Pancreas (tissue), 10 donors: ENCODE results near the gene PTPN14. TPM values are rescaled to one million over a fixed set of nuclear protein-coding genes. Genes with fewer than 3 reads are reported as not detected.

Experiments used
- ATAC-seq, 4 donors: fragments of 200-7000 bp; cut with Tn5 transposase; one replicate each; pipeline versions ENCODE4 v1.8.0 to v1.9.1; 2020; ENCODE audit warnings: mild to moderate bottlenecking in 4 of 4, moderate library complexity in 4 of 4
- DNase-seq, 6 donors: peaks; one replicate each; pipeline ENCODE4 v3.0.0-alpha.2; 2020
- FAIRE-seq: peaks from 2 replicates; lab custom pipeline; 2012; peaks lifted over from hg19 to GRCh38; lab: Jason Lieb, UNC
- H3K27ac ChIP-seq, 4 donors: fragments of 200-600 bp; sonication (generic); 1 replicate in 3 of 4; 2 replicates in 1 of 4; pipeline versions ENCODE4 v1.5.0 to v1.8.0; 2020
- H3K27me3 ChIP-seq, 4 donors: fragments of 200-600 bp; one replicate each; pipeline ENCODE4 v1.8.0; 2021
- H3K36me3 ChIP-seq, 3 donors: fragments of 200-600 bp; sonication (generic) in 1 of 3; one replicate each; pipeline versions ENCODE4 v1.5.0 to v1.8.0; 2020 to 2021
- H3K4me1 ChIP-seq, 3 donors: fragments of 200-600 bp; one replicate each; pipeline ENCODE4 v1.8.0; 2021
- H3K4me3 ChIP-seq, 4 donors: fragments of 200-600 bp; sonication (generic) in 2 of 4; one replicate each; pipeline versions ENCODE4 v1.5.0 to v1.8.0; 2020 to 2021
- H3K9me3 ChIP-seq, 4 donors: fragments of 200-600 bp; one replicate each; pipeline ENCODE4 v1.8.0; 2021
- CTCF ChIP-seq, 4 donors: fragments of 200-600 bp; sonication (generic) in 3 of 4; IDR thresholded peaks; one replicate each; pipeline versions ENCODE4 v1.5.0 to v1.8.0; 2021; ENCODE audit warnings: antibody characterized with exemption in 4 of 4
- WGBS, 2 donors: extraction: QIAGEN DNeasy Blood & Tissue Kit; methylation state at CpG; one replicate each; pipeline ENCODE4 v1.1.7; 2013; 5-methylcytosine and 5-hydroxymethylcytosine counted together
- intact Hi-C, 3 donors: fragments of 100-400 bp; cut with DNase I; formaldehyde crosslinking; loops; one replicate each; pipeline versions ENCODE4 v1.11.1 to v1.14.2; 2022
- polyA plus RNA-seq, 2 donors: library from polyadenylated mRNA; stranded (reverse); fragments of 200-250 nt; gene quantifications; one replicate each; pipeline ENCODE4 v1.2.3, GENCODE V29; 2013
- total RNA-seq, 6 donors: library from RNA; stranded (reverse); fragmentation: NEBNext Ultra II Directional in 4 of 6; extraction: Animal tissue kit (Norgen Biotek cat#: 25700) in 4 of 6; gene quantifications; one replicate each; pipeline versions ENCODE4 v1.2.1 to v1.2.4, GENCODE V29; 2021 to 2023
- donor health status: healthy with polysubstance abuse.
- donor health status: DM: no; HTN: no; CAD: no; lungs with moderate emphysema.
- donor health status: DM: no; HTN: no; CAD: no.
- donor health status: control.
- donor health status: control.
- donor health status: Bipolar disorder and iron deficiency.
- donor health status: DM: yes; HTN: yes; CAD: no.
- donor health status: DM: no; HTN: no; CAD: no.
- donor health status: DM: no; HTN: no; CAD: no.
- donor health status: DM: yes; HTN: yes; CAD: no.

Gene PTPN14
- total and polyA plus RNA-seq, 8 donors: 1.9 to 17.5 (median 11.5) TPM

DNA sequence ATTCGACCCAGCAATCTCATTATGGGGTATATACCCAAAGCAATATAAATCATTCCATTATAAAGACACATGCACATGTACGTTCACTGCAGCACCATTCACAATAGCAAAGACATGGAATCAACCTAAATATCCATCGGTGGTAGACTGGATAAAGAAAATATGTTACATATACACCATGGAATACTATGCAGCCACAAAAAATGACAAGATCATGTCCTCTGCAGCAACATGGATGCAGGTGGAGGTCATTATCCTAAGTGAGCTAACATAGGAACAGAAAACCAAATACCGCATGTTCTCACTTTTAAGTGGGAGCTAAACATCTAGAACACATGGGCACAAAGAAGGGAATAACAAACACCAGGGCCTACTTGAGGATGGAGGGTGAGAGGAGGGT lies 115.5 kb downstream of the PTPN14 start:
- WGBS, 2 donors: 94 to 97% methylated on average over 4 of the region's 4 CpGs

GRCh38 chr1:214432245-214432644 lies 119.2 kb downstream of the PTPN14 start:
- intact Hi-C loops: no loop called here
- WGBS, 2 donors: 78 to 86% methylated on average over 1 of the region's 1 CpG
- DNase-seq: no peak

More for the DNA sequence above, 115.5 kb downstream of the PTPN14 start:
- Histone ChIP-seq H3K36me3 (no peaks in the 10 kb centered on the region), H3K4me1 (peaks cover 11 to 26% (median 24%) of the 10 kb centered on the region in 3 donors), H3K27me3 (no peaks in the 10 kb centered on the region), H3K4me3 (no peak overlapping the region), H3K9me3 (no peaks in the 10 kb centered on the region), H3K27ac (no peak overlapping the region)
- TF ChIP-seq CTCF (IDR thresholded peaks at IDR 0.05): no peak
- intact Hi-C loops: no loop called here
- ATAC-seq (no peak), DNase-seq (no peak), FAIRE-seq (no peak)

GRCh38 chr1:214429951-214430770 lies 121.2 kb downstream of the PTPN14 start:
- TF ChIP-seq CTCF (IDR thresholded peaks at IDR 0.05): no peak
- Histone ChIP-seq H3K27ac (no peak overlapping the region), H3K4me3 (no peak overlapping the region), H3K4me1 (peaks cover 0 to 8% (median 0%) of the 10 kb centered on the region in 3 donors), H3K9me3 (no peaks in the 10 kb centered on the region), H3K36me3 (no peaks in the 10 kb centered on the region), H3K27me3 (no peaks in the 10 kb centered on the region)
- no peak for FAIRE-seq
- ATAC-seq: no peak
- 87 to 91% methylated on average over 9 of the region's 9 CpGs for WGBS, 2 donors
- intact Hi-C loops: no loop called here
- DNase-seq: no peak

More at GRCh38 chr1:214432245-214432644, 119.2 kb downstream of the PTPN14 start:
- H3K4me1 ChIP-seq: peaks cover 0 to 8% (median 0%) of the 10 kb centered on the region in 3 donors
- H3K4me3 ChIP-seq: no peak overlapping the region
- no peak for ATAC-seq
- no peak for FAIRE-seq
- H3K9me3 ChIP-seq: no peaks in the 10 kb centered on the region
- no peak overlapping the region for H3K27ac ChIP-seq
- TF ChIP-seq CTCF (IDR thresholded peaks at IDR 0.05): no peak
- no peaks in the 10 kb centered on the region for H3K27me3 ChIP-seq
- H3K36me3 ChIP-seq: no peaks in the 10 kb centered on the region

GRCh38 chr1:214427871-214428277 lies 123.5 kb downstream of the PTPN14 start:
- intact Hi-C loops: no loop called here
- H3K27me3 ChIP-seq: no peaks in the 10 kb centered on the region
- H3K36me3 ChIP-seq: no peaks in the 10 kb centered on the region
- 86 to 88% methylated on average over 7 of the region's 7 CpGs for WGBS, 2 donors
- no peak overlapping the region for H3K4me3 ChIP-seq
- no peak for DNase-seq
- no peak overlapping the region for H3K27ac ChIP-seq
- no peak for TF ChIP-seq CTCF (IDR thresholded peaks at IDR 0.05)
- no peaks in the 10 kb centered on the region for H3K9me3 ChIP-seq
- ATAC-seq: peak in 2 of 4 donors; percentile 24 to 63
- no peak for FAIRE-seq
- peaks cover 0 to 8% (median 0%) of the 10 kb centered on the region in 3 donors for H3K4me1 ChIP-seq

GRCh38 chr1:214426426-214426812 lies 125.0 kb downstream of the PTPN14 start:
- intact Hi-C loops: no loop called here
- WGBS, 2 donors: 96 to 97% methylated on average over 2 of the region's 2 CpGs
- Histone ChIP-seq H3K9me3 (no peaks in the 10 kb centered on the region), H3K36me3 (no peaks in the 10 kb centered on the region), H3K27ac (no peak overlapping the region), H3K27me3 (no peaks in the 10 kb centered on the region), H3K4me3 (no peak overlapping the region), H3K4me1 (peaks cover 0 to 8% (median 0%) of the 10 kb centered on the region in 3 donors)
- no peak for TF ChIP-seq CTCF (IDR thresholded peaks at IDR 0.05)
- ATAC-seq (no peak), FAIRE-seq (no peak), DNase-seq (no peak)
